ENCODE results near the gene RBM28. TPM values are rescaled to one million over a fixed set of nuclear protein-coding genes. Genes with fewer than 3 reads are reported as not detected.

Gene RBM28
- total and polyA plus RNA-seq, 4 donors = 5.0 to 41.5 (median 32.3) TPM

- 84 to 89% methylated on average over 5 of the region's 5 CpGs for WGBS, 2 donors
Observed at GRCh38 chr7:128310499-128310898, 33.2 kb downstream of the RBM28 start.

GRCh38 chr7:128309976-128310375 is 33.7 kb downstream of the RBM28 start:
- Histone ChIP-seq H3K36me3 (ENCODE audit: control insufficient read depth in 1 of 2, insufficient read depth in 2 of 2, low read length in 1 of 2) (peaks cover 17 to 24% of the 10 kb centered on the region in 2 donors), H3K4me1 (ENCODE audit: control insufficient read depth in 1 of 2, insufficient read depth in 2 of 2, low read length in 2 of 2) (no peaks in the 10 kb centered on the region), H3K4me3 (ENCODE audit: low read length in 2 of 2) (no peak overlapping the region), H3K27ac (ENCODE audit: low read depth in 1 of 2, low read length in 2 of 2) (no peak overlapping the region), H3K27me3 (ENCODE audit: control insufficient read depth in 1 of 2, insufficient read depth in 2 of 2, low read length in 1 of 2) (no peaks in the 10 kb centered on the region), H3K9me3 (ENCODE audit: control insufficient read depth, low read length) (no peaks in the 10 kb centered on the region)
- ATAC-seq (ENCODE audit: low FRiP score) (no peak), DNase-seq (no peak)
- 96 to 97% methylated on average over 5 of the region's 5 CpGs for WGBS, 2 donors
- intact Hi-C loops (cut with DNase I) = no loop called here

More at GRCh38 chr7:128310499-128310898, 33.2 kb downstream of the RBM28 start:
- Histone ChIP-seq H3K4me3 (ENCODE audit: low read length in 2 of 2) (no peak overlapping the region), H3K36me3 (ENCODE audit: control insufficient read depth in 1 of 2, insufficient read depth in 2 of 2, low read length in 1 of 2) (peaks cover 19 to 24% of the 10 kb centered on the region in 2 donors), H3K27me3 (ENCODE audit: control insufficient read depth in 1 of 2, insufficient read depth in 2 of 2, low read length in 1 of 2) (no peaks in the 10 kb centered on the region), H3K4me1 (ENCODE audit: control insufficient read depth in 1 of 2, insufficient read depth in 2 of 2, low read length in 2 of 2) (no peaks in the 10 kb centered on the region), H3K9me3 (ENCODE audit: control insufficient read depth, low read length) (no peaks in the 10 kb centered on the region), H3K27ac (ENCODE audit: low read depth in 1 of 2, low read length in 2 of 2) (no peak overlapping the region)
- ATAC-seq (ENCODE audit: low FRiP score) (no peak), DNase-seq (no peak)
- intact Hi-C loops (cut with DNase I) = no loop called here

GRCh38 chr7:128309124-128309523 is 34.6 kb downstream of the RBM28 start:
- 96% methylated on average over 6 of the region's 6 CpGs for WGBS, 2 donors
- ATAC-seq (ENCODE audit: low FRiP score) (no peak), DNase-seq (no peak)
- no peaks in the 10 kb centered on the region for H3K9me3 ChIP-seq (ENCODE audit: control insufficient read depth, low read length)
- no peak overlapping the region for H3K4me3 ChIP-seq (ENCODE audit: low read length in 2 of 2)
- no peaks in the 10 kb centered on the region for H3K27me3 ChIP-seq (ENCODE audit: control insufficient read depth in 1 of 2, insufficient read depth in 2 of 2, low read length in 1 of 2)
- no peaks in the 10 kb centered on the region for H3K4me1 ChIP-seq (ENCODE audit: control insufficient read depth in 1 of 2, insufficient read depth in 2 of 2, low read length in 2 of 2)
- intact Hi-C loops (cut with DNase I) = no loop called here
- peaks cover 13 to 24% of the 10 kb centered on the region in 2 donors for H3K36me3 ChIP-seq (ENCODE audit: control insufficient read depth in 1 of 2, insufficient read depth in 2 of 2, low read length in 1 of 2)
- no peak overlapping the region for H3K27ac ChIP-seq (ENCODE audit: low read depth in 1 of 2, low read length in 2 of 2)

GRCh38 chr7:128307061-128307460 is 36.6 kb downstream of the RBM28 start:
- intact Hi-C loops (cut with DNase I) = no loop called here
- no peaks in the 10 kb centered on the region for H3K9me3 ChIP-seq (ENCODE audit: control insufficient read depth, low read length)
- H3K36me3 ChIP-seq (ENCODE audit: control insufficient read depth in 1 of 2, insufficient read depth in 2 of 2, low read length in 1 of 2) = peaks cover 12 to 23% of the 10 kb centered on the region in 2 donors
- H3K27ac ChIP-seq (ENCODE audit: low read depth in 1 of 2, low read length in 2 of 2) = no peak overlapping the region
- no peaks in the 10 kb centered on the region for H3K27me3 ChIP-seq (ENCODE audit: control insufficient read depth in 1 of 2, insufficient read depth in 2 of 2, low read length in 1 of 2)
- WGBS, 2 donors = 89 to 93% methylated on average over 2 of the region's 2 CpGs
- no peaks in the 10 kb centered on the region for H3K4me1 ChIP-seq (ENCODE audit: control insufficient read depth in 1 of 2, insufficient read depth in 2 of 2, low read length in 2 of 2)
- no peak overlapping the region for H3K4me3 ChIP-seq (ENCODE audit: low read length in 2 of 2)
- no peak for ATAC-seq (ENCODE audit: low FRiP score)
- DNase-seq = no peak

GRCh38 chr7:128304212-128304611 is 39.5 kb downstream of the RBM28 start:
- H3K9me3 ChIP-seq (ENCODE audit: control insufficient read depth, low read length) = no peaks in the 10 kb centered on the region
- no peaks in the 10 kb centered on the region for H3K27me3 ChIP-seq (ENCODE audit: control insufficient read depth in 1 of 2, insufficient read depth in 2 of 2, low read length in 1 of 2)
- intact Hi-C loops (cut with DNase I) = no loop called here
- no peaks in the 10 kb centered on the region for H3K4me1 ChIP-seq (ENCODE audit: control insufficient read depth in 1 of 2, insufficient read depth in 2 of 2, low read length in 2 of 2)
- WGBS, 2 donors = 86 to 91% methylated on average over 1 of the region's 1 CpG
- H3K36me3 ChIP-seq (ENCODE audit: control insufficient read depth in 1 of 2, insufficient read depth in 2 of 2, low read length in 1 of 2) = peaks cover 6 to 15% of the 10 kb centered on the region in 2 donors
- no peak for ATAC-seq (ENCODE audit: low FRiP score)
- DNase-seq = no peak
- no peak overlapping the region for H3K4me3 ChIP-seq (ENCODE audit: low read length in 2 of 2)
- no peak overlapping the region for H3K27ac ChIP-seq (ENCODE audit: low read depth in 1 of 2, low read length in 2 of 2)

- H3K27ac ChIP-seq (ENCODE audit: low read depth in 1 of 2, low read length in 2 of 2) = no peak overlapping the region
- intact Hi-C loops (cut with DNase I) = no loop called here
- H3K36me3 ChIP-seq (ENCODE audit: control insufficient read depth in 1 of 2, insufficient read depth in 2 of 2, low read length in 1 of 2) = peaks cover 6 to 14% of the 10 kb centered on the region in 2 donors
- H3K27me3 ChIP-seq (ENCODE audit: control insufficient read depth in 1 of 2, insufficient read depth in 2 of 2, low read length in 1 of 2) = no peaks in the 10 kb centered on the region
- ATAC-seq (ENCODE audit: low FRiP score) (no peak), DNase-seq (no peak)
- 84 to 85% methylated on average over 5 of the region's 5 CpGs for WGBS, 2 donors
- H3K4me3 ChIP-seq (ENCODE audit: low read length in 2 of 2) = no peak overlapping the region
- no peaks in the 10 kb centered on the region for H3K4me1 ChIP-seq (ENCODE audit: control insufficient read depth in 1 of 2, insufficient read depth in 2 of 2, low read length in 2 of 2)
- no peaks in the 10 kb centered on the region for H3K9me3 ChIP-seq (ENCODE audit: control insufficient read depth, low read length)
Observed at GRCh38 chr7:128303643-128304042, 40.1 kb downstream of the RBM28 start.

GRCh38 chr7:128303133-128303532 is 40.6 kb downstream of the RBM28 start:
- intact Hi-C loops (cut with DNase I) = no loop called here
- Histone ChIP-seq H3K27me3 (ENCODE audit: control insufficient read depth in 1 of 2, insufficient read depth in 2 of 2, low read length in 1 of 2) (no peaks in the 10 kb centered on the region), H3K36me3 (ENCODE audit: control insufficient read depth in 1 of 2, insufficient read depth in 2 of 2, low read length in 1 of 2) (peaks cover 6 to 13% of the 10 kb centered on the region in 2 donors), H3K4me1 (ENCODE audit: control insufficient read depth in 1 of 2, insufficient read depth in 2 of 2, low read length in 2 of 2) (no peaks in the 10 kb centered on the region), H3K27ac (ENCODE audit: low read depth in 1 of 2, low read length in 2 of 2) (no peak overlapping the region), H3K4me3 (ENCODE audit: low read length in 2 of 2) (no peak overlapping the region), H3K9me3 (ENCODE audit: control insufficient read depth, low read length) (no peaks in the 10 kb centered on the region)
- WGBS, 2 donors = 92 to 93% methylated on average over 2 of the region's 2 CpGs
- ATAC-seq (ENCODE audit: low FRiP score) (no peak), DNase-seq (no peak)

- WGBS, 2 donors = 30 to 32% methylated on average over 10 of the region's 10 CpGs
- no peak overlapping the region for H3K27ac ChIP-seq (ENCODE audit: low read depth in 1 of 2, low read length in 2 of 2)
- H3K9me3 ChIP-seq (ENCODE audit: control insufficient read depth, low read length) = no peaks in the 10 kb centered on the region
- peaks cover 6 to 12% of the 10 kb centered on the region in 2 donors for H3K36me3 ChIP-seq (ENCODE audit: control insufficient read depth in 1 of 2, insufficient read depth in 2 of 2, low read length in 1 of 2)
- intact Hi-C loops (cut with DNase I) = no loop called here
- no peak for DNase-seq
- no peaks in the 10 kb centered on the region for H3K4me1 ChIP-seq (ENCODE audit: control insufficient read depth in 1 of 2, insufficient read depth in 2 of 2, low read length in 2 of 2)
- no peak for ATAC-seq (ENCODE audit: low FRiP score)
- no peak overlapping the region for H3K4me3 ChIP-seq (ENCODE audit: low read length in 2 of 2)
- no peaks in the 10 kb centered on the region for H3K27me3 ChIP-seq (ENCODE audit: control insufficient read depth in 1 of 2, insufficient read depth in 2 of 2, low read length in 1 of 2)
Observed at GRCh38 chr7:128302139-128302538, 41.6 kb downstream of the RBM28 start.

- 56 to 61% methylated on average over 7 of the region's 7 CpGs for WGBS, 2 donors
- ATAC-seq (ENCODE audit: low FRiP score) (no peak), DNase-seq (no peak)
- no peaks in the 10 kb centered on the region for H3K4me1 ChIP-seq (ENCODE audit: control insufficient read depth in 1 of 2, insufficient read depth in 2 of 2, low read length in 2 of 2)
- H3K9me3 ChIP-seq (ENCODE audit: control insufficient read depth, low read length) = no peaks in the 10 kb centered on the region
- H3K4me3 ChIP-seq (ENCODE audit: low read length in 2 of 2) = no peak overlapping the region
- peaks cover 0 to 4% of the 10 kb centered on the region in 2 donors for H3K36me3 ChIP-seq (ENCODE audit: control insufficient read depth in 1 of 2, insufficient read depth in 2 of 2, low read length in 1 of 2)
- no peaks in the 10 kb centered on the region for H3K27me3 ChIP-seq (ENCODE audit: control insufficient read depth in 1 of 2, insufficient read depth in 2 of 2, low read length in 1 of 2)
- no peak overlapping the region for H3K27ac ChIP-seq (ENCODE audit: low read depth in 1 of 2, low read length in 2 of 2)
- intact Hi-C loops (cut with DNase I) = no loop called here
Observed at GRCh38 chr7:128299109-128299607, 44.5 kb downstream of the RBM28 start.

Data from aorta (tissue), 5 donors.